ENCODE measurements around the gene SNAPC4.
A peak's percentile ranks its signal among the peaks of the same experiment; 100 is the strongest.

SNAPC4 gene

DNA sequence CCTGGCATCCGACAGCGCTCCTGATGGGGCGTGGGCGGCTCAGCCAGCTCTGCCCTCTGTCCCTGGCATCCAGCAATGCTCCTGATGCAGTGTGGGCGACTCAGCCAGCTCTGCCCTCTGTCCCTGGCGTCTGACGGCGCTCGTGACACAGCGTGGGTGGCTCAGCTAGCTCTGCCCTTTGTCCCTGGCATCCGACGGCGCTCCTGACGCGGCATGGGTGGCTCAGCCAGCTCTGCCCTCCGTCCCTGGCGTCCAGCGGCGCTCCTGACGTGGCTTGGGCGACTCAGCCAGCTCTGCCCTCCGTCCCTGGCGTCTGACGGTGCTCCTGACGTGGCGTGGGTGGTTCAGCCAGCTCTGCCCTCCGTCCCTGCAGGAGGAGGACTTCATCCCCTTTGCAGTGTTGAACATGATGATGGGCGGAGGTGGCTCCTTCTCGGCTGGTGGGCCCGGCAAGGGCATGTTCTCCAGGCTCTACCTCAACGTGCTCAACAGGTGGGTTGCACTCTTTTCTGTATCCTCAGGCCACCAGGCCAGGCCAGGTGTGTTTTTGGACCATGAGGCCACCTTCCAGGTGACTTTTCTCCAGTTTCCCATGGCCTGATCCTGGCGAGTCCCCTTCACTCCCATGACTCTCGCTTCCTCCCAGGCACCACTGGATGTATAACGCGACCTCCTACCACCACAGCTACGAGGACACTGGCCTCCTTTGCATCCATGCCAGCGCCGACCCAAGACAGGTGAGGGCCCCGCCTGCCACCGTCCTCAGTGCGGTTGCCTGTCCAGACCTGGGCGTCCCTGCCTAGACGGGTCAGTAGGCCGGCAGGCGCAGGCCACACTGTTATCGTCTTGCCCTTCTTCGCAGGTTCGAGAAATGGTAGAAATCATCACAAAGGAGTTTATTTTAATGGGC is 18.5 kb upstream of the SNAPC4 start:
- TF ChIP-seq, protein P1, sequence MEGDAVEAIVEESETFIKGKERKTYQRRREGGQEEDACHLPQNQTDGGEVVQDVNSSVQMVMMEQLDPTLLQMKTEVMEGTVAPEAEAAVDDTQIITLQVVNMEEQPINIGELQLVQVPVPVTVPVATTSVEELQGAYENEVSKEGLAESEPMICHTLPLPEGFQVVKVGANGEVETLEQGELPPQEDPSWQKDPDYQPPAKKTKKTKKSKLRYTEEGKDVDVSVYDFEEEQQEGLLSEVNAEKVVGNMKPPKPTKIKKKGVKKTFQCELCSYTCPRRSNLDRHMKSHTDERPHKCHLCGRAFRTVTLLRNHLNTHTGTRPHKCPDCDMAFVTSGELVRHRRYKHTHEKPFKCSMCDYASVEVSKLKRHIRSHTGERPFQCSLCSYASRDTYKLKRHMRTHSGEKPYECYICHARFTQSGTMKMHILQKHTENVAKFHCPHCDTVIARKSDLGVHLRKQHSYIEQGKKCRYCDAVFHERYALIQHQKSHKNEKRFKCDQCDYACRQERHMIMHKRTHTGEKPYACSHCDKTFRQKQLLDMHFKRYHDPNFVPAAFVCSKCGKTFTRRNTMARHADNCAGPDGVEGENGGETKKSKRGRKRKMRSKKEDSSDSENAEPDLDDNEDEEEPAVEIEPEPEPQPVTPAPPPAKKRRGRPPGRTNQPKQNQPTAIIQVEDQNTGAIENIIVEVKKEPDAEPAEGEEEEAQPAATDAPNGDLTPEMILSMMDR (IDR thresholded peaks at IDR 0.05; ENCODE audit: control insufficient read depth, extremely low read depth, insufficient read depth): no peak
- DNase-seq (ENCODE audit: low read depth): no peak
- no peak overlapping the region for H3K4me3 ChIP-seq (ENCODE audit: low read depth, low read length)

GRCh38 chr9:136416914-136417313 is 16.9 kb upstream of the SNAPC4 start:
- TF ChIP-seq, protein P1 (IDR thresholded peaks at IDR 0.05; ENCODE audit: control insufficient read depth, extremely low read depth, insufficient read depth): no peak
- DNase-seq (ENCODE audit: low read depth): no peak
- no peak overlapping the region for H3K4me3 ChIP-seq (ENCODE audit: low read depth, low read length)

- TF ChIP-seq, protein P1 (IDR thresholded peaks at IDR 0.05; ENCODE audit: control insufficient read depth, extremely low read depth, insufficient read depth): no peak
These were observed 16.5 kb upstream of the SNAPC4 start for GRCh38 chr9:136416427-136416826.

DNA sequence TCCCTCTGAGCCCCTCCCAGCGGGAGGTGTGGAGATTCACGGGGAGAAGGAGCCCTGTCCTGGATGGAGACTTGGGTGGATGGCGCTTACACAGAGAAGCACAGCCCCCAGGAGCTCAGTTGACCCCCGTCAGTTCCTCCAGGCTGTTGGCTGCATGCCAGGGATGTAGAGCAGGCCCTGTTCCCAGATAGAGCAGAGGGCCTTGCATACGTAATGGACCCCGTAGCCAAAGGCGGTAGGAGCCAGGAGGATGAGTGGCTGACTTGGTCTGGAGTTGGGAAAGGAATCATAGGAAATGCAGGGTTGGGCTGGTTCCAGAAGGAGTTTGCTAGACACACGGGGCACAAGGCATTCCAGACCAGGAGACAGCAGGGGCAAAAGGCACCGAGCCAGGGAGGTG is 13.0 kb upstream of the SNAPC4 start:
- TF ChIP-seq, protein P1 (IDR thresholded peaks at IDR 0.05; ENCODE audit: control insufficient read depth, extremely low read depth, insufficient read depth): no peak

More at GRCh38 chr9:136416427-136416826, 16.5 kb upstream of the SNAPC4 start:
- DNase-seq (ENCODE audit: low read depth): no peak
- H3K4me3 ChIP-seq (ENCODE audit: low read depth, low read length): no peak overlapping the region

DNA sequence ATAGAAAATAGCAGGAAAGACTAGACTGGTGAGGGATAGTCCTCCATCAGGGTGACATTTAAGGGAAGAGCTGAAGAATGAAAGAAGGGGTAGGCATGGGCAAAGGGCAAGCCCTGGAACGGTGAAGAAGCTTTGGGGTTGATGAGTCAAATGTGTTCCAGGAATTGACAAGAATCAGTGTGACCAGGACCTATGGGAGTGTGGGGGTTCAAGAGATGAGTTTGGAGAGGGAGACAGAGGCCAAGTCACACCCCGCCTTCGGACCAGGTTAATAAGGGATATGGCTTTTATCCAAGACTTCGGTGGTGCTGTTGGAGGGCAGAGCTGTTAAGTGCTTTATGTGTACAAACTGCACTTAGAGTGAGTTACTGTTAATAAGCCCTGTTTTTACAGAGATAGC is 11.4 kb upstream of the SNAPC4 start:
- TF ChIP-seq, protein P1 (IDR thresholded peaks at IDR 0.05; ENCODE audit: control insufficient read depth, extremely low read depth, insufficient read depth): no peak
- peak overlapping the region; percentile 97 for H3K4me3 ChIP-seq (ENCODE audit: low read depth, low read length)
- DNase-seq (ENCODE audit: low read depth): no peak

More for the DNA sequence above, 13.0 kb upstream of the SNAPC4 start:
- no peak overlapping the region for H3K4me3 ChIP-seq (ENCODE audit: low read depth, low read length)
- DNase-seq (ENCODE audit: low read depth): no peak

GRCh38 chr9:136410500-136411287 is 10.7 kb upstream of the SNAPC4 start, which contains the start of the genes ENTR1 and PMPCA:
TSS of gene ENTR1 (minus strand) at chr9:136410614. CDS start at chr9:136410397, 217 bp downstream.
TSS of gene PMPCA (plus strand) at chr9:136410658. CDS start at chr9:136410669, 11 bp downstream.
- TF ChIP-seq, protein P1 (IDR thresholded peaks at IDR 0.05; ENCODE audit: control insufficient read depth, extremely low read depth, insufficient read depth): no peak
- H3K4me3 ChIP-seq (ENCODE audit: low read depth, low read length): peak within 1 kb of the TSS; percentile 97
- peak; percentile 52 for DNase-seq (ENCODE audit: low read depth)

Measured in LNCaP clone FGC (cell line).